ENCODE measurements around the gene SETD1B.

Gene SETD1B

GRCh38 chr12:121806546-121807423 lies 3.0 kb downstream of the SETD1B start:
- peak in 7 of 58 donors; percentile 16 to 41 (median 34) for DNase-seq

GRCh38 chr12:121807642-121808347 lies 4.0 kb downstream of the SETD1B start:
- no peak for DNase-seq

- no peak for DNase-seq
Measured at GRCh38 chr12:121808623-121809022, 4.8 kb downstream of the SETD1B start.

- DNase-seq = no peak
Measured at GRCh38 chr12:121809712-121810116, 5.9 kb downstream of the SETD1B start.

- DNase-seq = no peak
Measured at GRCh38 chr12:121810234-121810817, 6.5 kb downstream of the SETD1B start.

GRCh38 chr12:121810833-121811433 lies 7.1 kb downstream of the SETD1B start:
- no peak for DNase-seq

GRCh38 chr12:121811434-121812319 lies 7.9 kb downstream of the SETD1B start:
- peak in 47 of 58 donors; percentile 14 to 73 (median 44) for DNase-seq

- peak in 45 of 58 donors; percentile 12 to 75 (median 44) for DNase-seq
Measured at GRCh38 chr12:121812320-121812871, 8.6 kb downstream of the SETD1B start.

GRCh38 chr12:121812921-121813896 lies 9.4 kb downstream of the SETD1B start:
- no peak for DNase-seq

- no peak for DNase-seq
Measured at GRCh38 chr12:121813951-121814350, 10.1 kb downstream of the SETD1B start.

GRCh38 chr12:121814429-121815119 lies 10.8 kb downstream of the SETD1B start:
- DNase-seq = no peak

- no peak for DNase-seq
Measured at GRCh38 chr12:121815263-121815662, 11.5 kb downstream of the SETD1B start.

- DNase-seq = no peak
Measured at GRCh38 chr12:121816925-121817647, 13.3 kb downstream of the SETD1B start.

- DNase-seq = no peak
Measured at GRCh38 chr12:121817648-121818043, 13.8 kb downstream of the SETD1B start.

GRCh38 chr12:121819212-121819949 lies 15.6 kb downstream of the SETD1B start:
- no peak for DNase-seq

GRCh38 chr12:121820056-121820455 lies 16.2 kb downstream of the SETD1B start:
- DNase-seq = no peak

Data from anterior cingulate cortex (tissue), 58 donors.